IPS-18c (cell line): Measurements from ENCODE around the gene TMEM44.
"Not testable (repeated sequence)": the region's sequence is repeated elsewhere in the genome, so short reads cannot be mapped to it uniquely, and the experiment has no call there.

Experiments used
- H3K4me3 ChIP-seq: 2 replicates; pipeline ENCODE4 v1.7.0; 2013; ENCODE audit warnings: low read depth, mild to moderate bottlenecking, low read length, moderate library complexity; ENCODE audit not compliant: insufficient read depth
- H3K9me3 ChIP-seq: one replicate; pipeline ENCODE4 v1.6.1; 2013; ENCODE audit warnings: mild to moderate bottlenecking, low read length, moderate library complexity; ENCODE audit not compliant: control insufficient read depth, insufficient read depth

The TMEM44 gene

GRCh38 chr3:194658477-194659242 lies 25.4 kb upstream of the TMEM44 start:
- H3K9me3 ChIP-seq, result no peaks in the 10 kb centered on the region
- no peak overlapping the region for H3K4me3 ChIP-seq

- no peak overlapping the region for H3K4me3 ChIP-seq
- no peaks in the 10 kb centered on the region for H3K9me3 ChIP-seq
These were observed 24.2 kb upstream of the TMEM44 start for GRCh38 chr3:194657439-194657838.

GRCh38 chr3:194654443-194654842 lies 21.2 kb upstream of the TMEM44 start:
- Histone ChIP-seq H3K9me3 (no peaks in the 10 kb centered on the region), H3K4me3 (no peak overlapping the region)

- H3K9me3 ChIP-seq, result no peaks in the 10 kb centered on the region
- H3K4me3 ChIP-seq, result no peak overlapping the region
These were observed 14.5 kb upstream of the TMEM44 start for GRCh38 chr3:194647747-194648146.

- Histone ChIP-seq H3K4me3 (no peak overlapping the region), H3K9me3 (no peaks in the 10 kb centered on the region)
These were observed 9.6 kb upstream of the TMEM44 start for GRCh38 chr3:194642769-194643168.

GRCh38 chr3:194640829-194641228 lies 7.6 kb upstream of the TMEM44 start:
- no peaks in the 10 kb centered on the region for H3K9me3 ChIP-seq

GRCh38 chr3:194638991-194639605 lies 5.9 kb upstream of the TMEM44 start:
- no peak overlapping the region for H3K4me3 ChIP-seq
- H3K9me3 ChIP-seq, result no peaks in the 10 kb centered on the region

More at GRCh38 chr3:194640829-194641228, 7.6 kb upstream of the TMEM44 start:
- no peak overlapping the region for H3K4me3 ChIP-seq

GRCh38 chr3:194637541-194638400 lies 4.6 kb upstream of the TMEM44 start:
- Histone ChIP-seq H3K9me3 (no peaks in the 10 kb centered on the region), H3K4me3 (no peak overlapping the region)

GRCh38 chr3:194637066-194637465 lies 3.8 kb upstream of the TMEM44 start:
- Histone ChIP-seq H3K9me3 (peaks cover 2% of the 10 kb centered on the region), H3K4me3 (no peak overlapping the region)

- peaks cover 8% of the 10 kb centered on the region for H3K9me3 ChIP-seq
- H3K4me3 ChIP-seq, result peak overlapping the region; percentile 69
These were observed 340 bp downstream of the TMEM44 start for GRCh38 chr3:194632809-194633348.

GRCh38 chr3:194632226-194632808 lies 902 bp downstream of the TMEM44 start:
- peaks cover 8% of the 10 kb centered on the region for H3K9me3 ChIP-seq
- H3K4me3 ChIP-seq, result peak overlapping the region; percentile 69

GRCh38 chr3:194631696-194632095 lies 1.5 kb downstream of the TMEM44 start:
- Histone ChIP-seq H3K9me3 (peaks cover 8% of the 10 kb centered on the region), H3K4me3 (no peak overlapping the region)

- H3K9me3 ChIP-seq, H3K4me3 ChIP-seq: not testable (repeated sequence)
These were observed 2.5 kb downstream of the TMEM44 start for GRCh38 chr3:194630681-194631080.

GRCh38 chr3:194624956-194625355 lies 8.3 kb downstream of the TMEM44 start:
- Histone ChIP-seq H3K4me3 (no peak overlapping the region), H3K9me3 (peaks cover 2% of the 10 kb centered on the region)

GRCh38 chr3:194623449-194624290 lies 9.5 kb downstream of the TMEM44 start:
- Histone ChIP-seq H3K9me3 (no peaks in the 10 kb centered on the region), H3K4me3 (no peak overlapping the region; the same call in 1 of the 2 replicates)

- H3K9me3 ChIP-seq, result no peaks in the 10 kb centered on the region
These were observed 10.4 kb downstream of the TMEM44 start for GRCh38 chr3:194622621-194623340.

More at GRCh38 chr3:194622621-194623340, 10.4 kb downstream of the TMEM44 start:
- H3K4me3 ChIP-seq, result no peak overlapping the region
